HCT116 (cell line): ENCODE measurements around the gene HEY2. TPM values are rescaled to one million over a fixed set of nuclear protein-coding genes. Genes with fewer than 3 reads are reported as not detected.

Experiments used
- ATAC-seq: fragments of 200-7000 bp; cut with Tn5 transposase; 2 replicates; pipeline ENCODE4 v1.9.1; 2020; ENCODE audit warnings: mild to moderate bottlenecking, moderate library complexity
- BruUV-seq: library from RNA; stranded (reverse); fragments of 400-500 nt; replicated peaks from 2 replicates; lab custom pipeline; 2021; lab: Mats Ljungman, UMichigan
- CTCF ChIA-PET: fragments of 300-600 bp; sonication (Branson Sonifier 250); formaldehyde crosslinking; loops from one replicate; lab custom pipeline; 2021; ENCODE audit warnings: antibody characterized with exemption; lab: Charles Lee
- POLR2A ChIA-PET: fragments of 300-600, 350-600 bp; sonication (Branson Sonifier 250); formaldehyde crosslinking; loops from one replicate; lab custom pipeline; 2021; ENCODE audit warnings: antibody characterized with exemption; lab: Charles Lee
- RAD21 ChIA-PET, 2 experiments: fragments of 300-600 bp; sonication (Branson Sonifier 250); formaldehyde crosslinking; loops; one replicate each; lab custom pipeline; 2023; ENCODE audit warnings: low total read pairs in 2 of 2; ENCODE audit not compliant: uncharacterized antibody in 2 of 2, unreplicated experiment in 2 of 2, low non-redundant PET in 1 of 2; lab: Charles Lee
- DNase-seq: peaks from one replicate; pipeline ENCODE4 v3.0.0-alpha.2; 2010; ENCODE audit warnings: low read depth, low spot score
- H2AFZ ChIP-seq: fragments of 200-600 bp; shearing (Covaris generic), sonication (generic); 2 replicates; pipeline ENCODE4 v1.6.1; 2017; ENCODE audit warnings: low read depth, mixed run types, mixed read lengths, antibody characterized with exemption, low read length; ENCODE audit not compliant: poor library complexity, severe bottlenecking
- H3K27ac ChIP-seq: 2 replicates; pipeline ENCODE4 v1.5.1; 2012; ENCODE audit warnings: low read depth, low read length
- H3K27me3 ChIP-seq: fragments of 200-600 bp; sonication (generic); 2 replicates; pipeline ENCODE4 v1.6.1; 2016; ENCODE audit warnings: mixed run types, low read length, mixed read lengths; ENCODE audit not compliant: insufficient read depth
- H3K36me3 ChIP-seq, 2 experiments: fragments of 200-500 bp in 1 of 2; fragments of 200-600 bp in 1 of 2; sonication (Bioruptor generic) in 1 of 2; sonication (generic) in 1 of 2; 2 replicates each; pipeline versions ENCODE4 v1.5.1 to v1.6.1; 2014 to 2016; ENCODE audit warnings: low read length in 2 of 2, inconsistent platforms in 1 of 2, mixed read lengths in 1 of 2, mixed run types in 1 of 2; ENCODE audit not compliant: insufficient read depth in 2 of 2, control insufficient read depth in 1 of 2
- H3K4me1 ChIP-seq, 2 experiments: fragments of 200-600 bp in 1 of 2; sonication (generic) in 1 of 2; 2 replicates each; pipeline versions ENCODE4 v1.5.1 to v1.6.1; 2012 to 2017; ENCODE audit warnings: low read length in 2 of 2, inconsistent platforms in 1 of 2, mild to moderate bottlenecking in 1 of 2, mixed read lengths in 1 of 2, mixed run types in 1 of 2, moderate library complexity in 1 of 2; ENCODE audit not compliant: insufficient read depth in 2 of 2, control insufficient read depth in 1 of 2
- H3K4me2 ChIP-seq: fragments of 200-600 bp; sonication (generic); 2 replicates; pipeline ENCODE4 v1.6.1; 2017; ENCODE audit warnings: mixed run types, low read length, mixed read lengths
- H3K4me3 ChIP-seq, 2 experiments: fragments of 200-600 bp in 1 of 2; sonication (generic) in 1 of 2; replicated peaks in 1 of 2; 2 replicates each; pipeline ENCODE4 v1.5.1; 2011 to 2016; ENCODE audit warnings: low read length in 2 of 2, control low read depth in 1 of 2, low read depth in 1 of 2, mild to moderate bottlenecking in 1 of 2, mixed read lengths in 1 of 2, mixed run types in 1 of 2
- H3K79me2 ChIP-seq: fragments of 200-600 bp; sonication (generic); 2 replicates; pipeline ENCODE4 v1.6.1; 2017; ENCODE audit warnings: mild to moderate bottlenecking, mixed run types, low read length, moderate library complexity, mixed read lengths; ENCODE audit not compliant: insufficient read depth
- H3K9ac ChIP-seq: fragments of 200-600 bp; sonication (generic); 2 replicates; pipeline ENCODE4 v1.6.1; 2016; ENCODE audit warnings: low read length, mixed read lengths
- H3K9me2 ChIP-seq: fragments of 200-600 bp; sonication (generic), shearing (Covaris generic); 2 replicates; pipeline ENCODE4 v1.6.1; 2017; ENCODE audit warnings: mixed run types, mild to moderate bottlenecking, moderate library complexity; ENCODE audit not compliant: insufficient read depth
- H3K9me3 ChIP-seq, 2 experiments: fragments of 200-500 bp in 1 of 2; fragments of 200-600 bp in 1 of 2; sonication (Bioruptor generic) in 1 of 2; sonication (generic) in 1 of 2; 2 replicates each; pipeline ENCODE4 v1.6.1; 2014 to 2017; ENCODE audit warnings: low read length in 2 of 2, mixed read lengths in 2 of 2, inconsistent platforms in 1 of 2, low read depth in 1 of 2, mild to moderate bottlenecking in 1 of 2, mixed run types in 1 of 2, moderate library complexity in 1 of 2; ENCODE audit not compliant: control insufficient read depth in 1 of 2, insufficient read depth in 1 of 2
- H4K20me1 ChIP-seq: fragments of 200-600 bp; sonication (generic), shearing (Covaris generic); 2 replicates; pipeline ENCODE4 v1.6.1; 2017; ENCODE audit warnings: mixed run types, mild to moderate bottlenecking, moderate library complexity; ENCODE audit not compliant: insufficient read depth
- SRF ChIP-seq: IDR thresholded peaks from 2 replicates; pipeline ENCODE4 v1.6.1; 2012; ENCODE audit warnings: low read depth
- ZNF274 ChIP-seq: fragments of 200-500 bp; sonication (Bioruptor generic); IDR thresholded peaks from 2 replicates; pipeline ENCODE4 v1.6.1; 2014; ENCODE audit warnings: mild to moderate bottlenecking, low read depth, low read length, inconsistent platforms
- intact Hi-C: fragments of 100-400 bp; cut with micrococcal nuclease; formaldehyde crosslinking; loops from 2 replicates; pipeline ENCODE4 v1.10.0; 2022
- total RNA-seq: library from RNA; stranded (reverse); gene quantifications from one replicate; pipeline ENCODE4 v1.2.1, GENCODE V29; 2021; ENCODE audit not compliant: unreplicated experiment
- TF ChIP-seq, protein P1 (sequence below): IDR thresholded peaks from 2 replicates; pipeline ENCODE4 v1.6.1; 2011; ENCODE audit warnings: mild to moderate bottlenecking, low read length, moderate library complexity; ENCODE audit not compliant: insufficient replicate concordance; ENCODE audit errors: extremely low read depth
- TF ChIP-seq, protein P2 (sequence below): IDR thresholded peaks from 2 replicates; pipeline ENCODE4 v1.6.1; 2012; ENCODE audit warnings: low read depth

HEY2 gene
- total RNA-seq, 1 experiment from 2014 or later: not detected

DNA sequence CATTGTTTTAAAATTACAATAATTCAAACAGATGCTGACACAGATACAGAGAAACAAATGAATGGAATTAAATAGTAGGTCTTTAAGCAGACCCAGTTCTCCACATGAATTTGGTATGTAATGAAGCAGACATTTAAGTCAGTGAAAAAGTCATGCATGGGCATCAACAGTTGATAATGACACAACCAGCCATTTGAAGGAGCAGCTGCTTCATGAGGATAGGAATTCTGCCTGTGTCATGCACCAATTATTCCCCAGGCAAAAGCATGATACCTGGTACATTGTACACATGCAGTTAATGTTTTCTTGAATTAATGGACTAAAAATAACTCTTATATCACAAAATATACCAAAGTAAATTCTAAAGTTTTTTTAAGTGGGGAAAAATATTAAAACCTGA is 11.2 kb upstream of the HEY2 start:
- Histone ChIP-seq H4K20me1 (no peaks in the 10 kb centered on the region), H3K27me3 (peaks cover 69% of the 10 kb centered on the region), H3K4me3 (no peak overlapping the region), H3K9me2 (no peaks in the 10 kb centered on the region), H3K4me1 (no peaks in the 10 kb centered on the region), H3K4me2 (no peak overlapping the region), H3K79me2 (no peaks in the 10 kb centered on the region), H2AFZ (no peak overlapping the region), H3K27ac (no peak overlapping the region), H3K9ac (no peak overlapping the region), H3K9me3 (no peaks in the 10 kb centered on the region), H3K36me3 (no peaks in the 10 kb centered on the region)
- ATAC-seq (no peak), DNase-seq (no peak)
- ChIA-PET CTCF (no interaction called here), RAD21 (no interaction called here), POLR2A (no interaction called here)
- intact Hi-C loops: no loop called here
- BruUV-seq: no TSS peak
- no peak for TF ChIP-seq ZNF274
- TF ChIP-seq, protein P1, sequence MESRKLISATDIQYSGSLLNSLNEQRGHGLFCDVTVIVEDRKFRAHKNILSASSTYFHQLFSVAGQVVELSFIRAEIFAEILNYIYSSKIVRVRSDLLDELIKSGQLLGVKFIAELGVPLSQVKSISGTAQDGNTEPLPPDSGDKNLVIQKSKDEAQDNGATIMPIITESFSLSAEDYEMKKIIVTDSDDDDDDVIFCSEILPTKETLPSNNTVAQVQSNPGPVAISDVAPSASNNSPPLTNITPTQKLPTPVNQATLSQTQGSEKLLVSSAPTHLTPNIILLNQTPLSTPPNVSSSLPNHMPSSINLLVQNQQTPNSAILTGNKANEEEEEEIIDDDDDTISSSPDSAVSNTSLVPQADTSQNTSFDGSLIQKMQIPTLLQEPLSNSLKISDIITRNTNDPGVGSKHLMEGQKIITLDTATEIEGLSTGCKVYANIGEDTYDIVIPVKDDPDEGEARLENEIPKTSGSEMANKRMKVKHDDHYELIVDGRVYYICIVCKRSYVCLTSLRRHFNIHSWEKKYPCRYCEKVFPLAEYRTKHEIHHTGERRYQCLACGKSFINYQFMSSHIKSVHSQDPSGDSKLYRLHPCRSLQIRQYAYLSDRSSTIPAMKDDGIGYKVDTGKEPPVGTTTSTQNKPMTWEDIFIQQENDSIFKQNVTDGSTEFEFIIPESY: no peak
- TF ChIP-seq, protein P2, sequence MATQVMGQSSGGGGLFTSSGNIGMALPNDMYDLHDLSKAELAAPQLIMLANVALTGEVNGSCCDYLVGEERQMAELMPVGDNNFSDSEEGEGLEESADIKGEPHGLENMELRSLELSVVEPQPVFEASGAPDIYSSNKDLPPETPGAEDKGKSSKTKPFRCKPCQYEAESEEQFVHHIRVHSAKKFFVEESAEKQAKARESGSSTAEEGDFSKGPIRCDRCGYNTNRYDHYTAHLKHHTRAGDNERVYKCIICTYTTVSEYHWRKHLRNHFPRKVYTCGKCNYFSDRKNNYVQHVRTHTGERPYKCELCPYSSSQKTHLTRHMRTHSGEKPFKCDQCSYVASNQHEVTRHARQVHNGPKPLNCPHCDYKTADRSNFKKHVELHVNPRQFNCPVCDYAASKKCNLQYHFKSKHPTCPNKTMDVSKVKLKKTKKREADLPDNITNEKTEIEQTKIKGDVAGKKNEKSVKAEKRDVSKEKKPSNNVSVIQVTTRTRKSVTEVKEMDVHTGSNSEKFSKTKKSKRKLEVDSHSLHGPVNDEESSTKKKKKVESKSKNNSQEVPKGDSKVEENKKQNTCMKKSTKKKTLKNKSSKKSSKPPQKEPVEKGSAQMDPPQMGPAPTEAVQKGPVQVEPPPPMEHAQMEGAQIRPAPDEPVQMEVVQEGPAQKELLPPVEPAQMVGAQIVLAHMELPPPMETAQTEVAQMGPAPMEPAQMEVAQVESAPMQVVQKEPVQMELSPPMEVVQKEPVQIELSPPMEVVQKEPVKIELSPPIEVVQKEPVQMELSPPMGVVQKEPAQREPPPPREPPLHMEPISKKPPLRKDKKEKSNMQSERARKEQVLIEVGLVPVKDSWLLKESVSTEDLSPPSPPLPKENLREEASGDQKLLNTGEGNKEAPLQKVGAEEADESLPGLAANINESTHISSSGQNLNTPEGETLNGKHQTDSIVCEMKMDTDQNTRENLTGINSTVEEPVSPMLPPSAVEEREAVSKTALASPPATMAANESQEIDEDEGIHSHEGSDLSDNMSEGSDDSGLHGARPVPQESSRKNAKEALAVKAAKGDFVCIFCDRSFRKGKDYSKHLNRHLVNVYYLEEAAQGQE: no peak
- no peak for TF ChIP-seq SRF
